Mammary epithelial cell (primary cell): ENCODE measurements around the gene ATP5ME.

ENCODE experiments used
- EZH2 ChIP-seq: IDR thresholded peaks from 2 replicates; pipeline ENCODE4 v1.6.1; 2012; ENCODE audit warnings: low read length, inconsistent platforms, borderline replicate concordance
- TF ChIP-seq, protein P1 (sequence below), 2 donors: IDR thresholded peaks in 1 of 2; conservative IDR thresholded peaks in 1 of 2; 2 replicates each; pipeline ENCODE4 v1.5.1; 2011 to 2012; ENCODE audit warnings: inconsistent platforms in 2 of 2, low read length in 2 of 2, mild to moderate bottlenecking in 2 of 2, control low read depth in 1 of 2, low read depth in 1 of 2; ENCODE audit not compliant: insufficient read depth in 1 of 2; ENCODE audit errors: extremely low read depth in 1 of 2

DNA sequence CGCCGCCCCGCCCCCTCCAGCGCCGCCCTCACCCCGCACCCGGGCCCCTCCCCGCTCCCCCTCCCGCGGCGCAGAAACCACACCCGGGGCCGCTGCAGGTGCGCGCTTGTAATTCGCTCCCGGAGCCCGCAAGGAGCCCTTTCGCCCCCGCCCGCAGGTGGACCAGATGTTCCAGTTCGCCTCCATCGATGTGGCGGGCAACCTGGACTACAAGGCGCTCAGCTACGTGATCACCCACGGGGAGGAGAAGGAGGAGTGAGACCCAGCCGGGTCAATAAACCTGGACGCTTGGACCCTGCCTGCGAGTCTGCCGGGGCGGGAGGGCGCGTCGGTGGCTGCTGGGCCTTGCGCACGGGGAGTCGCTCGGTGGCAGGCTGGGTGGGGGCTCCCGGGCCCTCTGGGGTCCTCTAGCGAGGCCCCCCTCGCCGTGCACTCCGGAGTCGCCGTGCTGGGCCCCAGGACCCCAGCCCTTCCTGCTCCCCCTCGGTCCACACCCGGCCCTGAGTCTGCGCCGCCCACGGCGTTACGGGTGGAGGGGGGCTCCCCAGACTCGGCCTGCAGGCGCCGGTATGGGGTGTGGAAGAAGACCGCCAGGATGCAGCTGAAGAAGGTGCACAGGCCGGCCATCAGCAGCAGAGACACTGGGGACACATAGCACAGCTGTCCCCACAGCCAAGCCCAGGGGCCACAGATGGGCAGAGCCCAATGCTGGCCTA is 7.8 kb upstream of the ATP5ME start:
- TF ChIP-seq, protein P1, sequence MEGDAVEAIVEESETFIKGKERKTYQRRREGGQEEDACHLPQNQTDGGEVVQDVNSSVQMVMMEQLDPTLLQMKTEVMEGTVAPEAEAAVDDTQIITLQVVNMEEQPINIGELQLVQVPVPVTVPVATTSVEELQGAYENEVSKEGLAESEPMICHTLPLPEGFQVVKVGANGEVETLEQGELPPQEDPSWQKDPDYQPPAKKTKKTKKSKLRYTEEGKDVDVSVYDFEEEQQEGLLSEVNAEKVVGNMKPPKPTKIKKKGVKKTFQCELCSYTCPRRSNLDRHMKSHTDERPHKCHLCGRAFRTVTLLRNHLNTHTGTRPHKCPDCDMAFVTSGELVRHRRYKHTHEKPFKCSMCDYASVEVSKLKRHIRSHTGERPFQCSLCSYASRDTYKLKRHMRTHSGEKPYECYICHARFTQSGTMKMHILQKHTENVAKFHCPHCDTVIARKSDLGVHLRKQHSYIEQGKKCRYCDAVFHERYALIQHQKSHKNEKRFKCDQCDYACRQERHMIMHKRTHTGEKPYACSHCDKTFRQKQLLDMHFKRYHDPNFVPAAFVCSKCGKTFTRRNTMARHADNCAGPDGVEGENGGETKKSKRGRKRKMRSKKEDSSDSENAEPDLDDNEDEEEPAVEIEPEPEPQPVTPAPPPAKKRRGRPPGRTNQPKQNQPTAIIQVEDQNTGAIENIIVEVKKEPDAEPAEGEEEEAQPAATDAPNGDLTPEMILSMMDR (conservative IDR thresholded peaks at IDR 0.05 in 1 of 2, IDR thresholded peaks at IDR 0.05 in 1 of 2; ENCODE audit: extremely low read depth in 1 of 2, insufficient read depth in 1 of 2, low read depth in 1 of 2, low read length in 2 of 2) = no peak
- TF ChIP-seq EZH2 = no peak
